Lung microvascular endothelial cell (primary cell): ENCODE data around the gene CDC42BPA. TPM values are rescaled to one million over a fixed set of nuclear protein-coding genes. Genes with fewer than 3 reads are reported as not detected.

Source experiments
- DNase-seq, 2 donors: peaks; one replicate each; pipeline versions ENCODE4 v3.0.0 to v3.0.0-alpha.2; 2010; ENCODE audit warnings: low read depth in 2 of 2
- total RNA-seq: library from RNA; depleted of rRNA; stranded (reverse); fragments of >200 nt; gene quantifications from 2 replicates; pipeline ENCODE4 v1.2.1, GENCODE V29; 2014

The CDC42BPA gene
- total RNA-seq, 1 donor from 2014 or later: 79.2 TPM

DNA sequence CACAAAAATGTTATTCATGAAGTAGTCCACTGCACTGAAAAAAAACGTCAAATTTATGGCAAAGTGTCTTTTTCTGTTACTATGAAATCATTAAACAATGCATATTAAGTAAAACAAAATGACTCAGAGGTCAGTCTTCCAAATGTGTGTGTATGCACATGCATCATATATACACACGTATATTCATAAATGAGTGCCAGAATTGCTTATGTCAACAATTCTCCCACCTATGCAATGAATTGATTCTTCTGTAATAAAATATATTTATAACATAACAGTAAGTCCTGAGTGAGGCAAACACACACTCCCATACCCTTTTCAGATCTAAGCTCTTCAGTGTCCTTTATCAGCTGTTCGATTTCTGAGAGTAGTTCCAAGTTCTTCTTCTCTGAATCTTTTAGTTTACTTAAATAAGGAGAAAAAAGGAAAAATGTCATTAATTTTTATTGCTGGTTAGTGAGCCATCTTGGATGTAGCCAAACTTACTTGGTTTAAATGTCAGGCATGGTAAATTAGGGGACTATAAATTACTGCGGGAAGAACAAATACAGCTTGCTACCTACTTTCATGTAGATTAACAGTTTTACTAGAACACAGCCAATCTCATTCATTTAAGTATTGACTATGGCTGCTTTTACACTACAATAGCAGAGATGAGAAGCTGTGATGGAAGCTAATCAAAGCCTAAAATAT is 246.3 kb downstream of the CDC42BPA start:
- no peak for DNase-seq

DNA sequence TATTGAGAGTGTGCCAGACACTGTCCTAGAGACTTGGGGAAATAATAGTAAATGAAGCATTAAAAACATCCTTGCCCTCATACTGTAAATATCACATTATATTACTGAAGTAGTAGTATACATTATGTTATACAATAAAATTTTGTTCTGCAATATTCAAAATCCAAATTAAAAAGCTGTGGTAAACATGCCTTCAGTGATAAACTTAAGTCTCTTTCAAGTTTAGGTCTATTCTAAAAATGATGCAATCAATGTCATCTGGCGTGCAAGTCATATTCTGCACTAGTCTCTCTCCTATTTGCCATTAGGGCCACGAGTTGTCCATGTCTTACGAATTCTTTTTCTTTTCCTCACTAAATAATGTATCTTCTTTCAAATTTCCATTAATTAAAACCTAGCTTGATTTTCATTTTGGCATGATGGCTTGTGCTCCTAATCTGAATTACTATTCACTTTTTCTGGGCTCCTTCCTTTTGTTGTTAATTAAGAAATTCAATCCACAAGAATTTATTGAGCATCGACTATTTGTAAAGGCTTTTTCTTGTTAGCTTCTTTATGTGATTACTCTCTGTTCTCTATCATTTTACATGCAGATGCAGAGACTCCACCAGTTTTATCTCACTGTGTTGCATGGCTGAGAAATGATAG is 247.5 kb downstream of the CDC42BPA start:
- no peak for DNase-seq

DNA sequence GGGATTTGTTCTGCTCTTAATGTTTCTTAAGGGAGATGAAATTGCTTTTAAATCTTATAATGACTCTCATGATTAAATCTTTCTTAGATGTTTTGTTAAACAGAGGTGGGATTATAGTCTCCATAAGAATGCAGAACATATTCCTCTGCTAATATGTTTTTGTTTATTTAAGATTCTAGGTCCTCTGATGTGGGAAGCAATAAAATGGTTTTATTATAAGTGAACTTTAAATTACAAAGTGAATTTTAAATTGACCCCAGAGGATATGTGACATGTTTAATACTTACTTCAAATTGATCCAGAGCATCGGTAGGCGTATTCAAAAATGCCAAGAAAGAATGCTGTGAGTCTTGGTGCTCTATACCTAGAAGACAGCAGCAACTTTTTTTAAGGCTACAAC is 248.8 kb downstream of the CDC42BPA start:
- DNase-seq: no peak

DNA sequence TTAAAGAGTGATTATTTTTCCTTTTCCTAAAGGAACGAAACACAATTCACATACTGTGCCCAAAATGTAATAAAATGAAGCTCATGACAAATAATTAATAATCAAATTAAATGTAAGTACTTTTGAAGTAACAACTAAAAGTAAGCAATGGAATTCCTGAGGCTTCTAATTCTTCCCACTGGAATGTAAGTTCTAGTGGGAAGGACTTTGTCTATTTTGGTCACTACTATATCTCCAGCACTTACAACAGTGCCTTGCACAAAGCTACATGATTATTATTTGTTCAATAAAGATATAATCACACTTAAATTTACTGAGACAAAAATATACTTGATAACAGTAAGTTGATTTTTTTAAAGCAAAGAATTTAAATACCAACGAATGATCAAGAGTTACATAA is 249.4 kb downstream of the CDC42BPA start:
- DNase-seq: no peak

DNA sequence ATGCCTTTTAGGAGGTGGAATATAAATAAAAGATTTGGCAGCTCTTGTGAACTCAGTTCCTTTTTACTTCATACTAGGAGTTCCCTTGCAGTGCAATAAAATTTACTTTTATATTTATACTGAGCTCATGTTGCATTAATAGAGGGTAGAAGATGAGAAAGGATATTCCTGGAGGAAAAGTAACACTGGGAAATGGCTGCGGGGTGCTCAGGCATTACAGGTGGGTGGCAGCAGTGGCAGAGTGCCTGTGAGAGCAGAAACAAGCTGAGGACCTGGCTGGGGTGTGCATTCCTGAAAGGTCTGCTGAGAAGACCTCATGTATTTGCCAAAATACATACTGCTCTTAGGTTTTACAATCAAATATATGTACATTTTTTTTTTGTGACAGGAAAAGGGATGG is 251.3 kb downstream of the CDC42BPA start:
- DNase-seq: no peak

DNA sequence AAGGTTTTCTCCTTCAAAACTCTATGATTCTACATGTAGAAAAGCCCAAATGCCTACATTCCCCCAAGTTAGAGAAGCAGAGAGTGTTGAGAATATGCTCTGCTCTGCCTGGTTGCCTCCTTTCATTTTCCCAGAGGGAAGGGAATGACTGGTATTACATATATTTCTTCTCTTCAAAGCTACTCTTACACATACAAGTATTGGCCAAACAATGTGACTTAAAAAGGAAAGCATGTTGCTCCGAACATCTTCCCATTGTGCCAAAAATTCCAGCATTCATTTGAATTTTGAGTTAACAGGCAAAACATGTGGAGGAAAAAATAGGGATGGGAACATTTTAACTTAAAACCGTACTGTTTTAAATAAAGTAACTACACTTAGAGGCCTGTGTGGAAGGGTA is 253.0 kb downstream of the CDC42BPA start:
- DNase-seq: no peak

DNA sequence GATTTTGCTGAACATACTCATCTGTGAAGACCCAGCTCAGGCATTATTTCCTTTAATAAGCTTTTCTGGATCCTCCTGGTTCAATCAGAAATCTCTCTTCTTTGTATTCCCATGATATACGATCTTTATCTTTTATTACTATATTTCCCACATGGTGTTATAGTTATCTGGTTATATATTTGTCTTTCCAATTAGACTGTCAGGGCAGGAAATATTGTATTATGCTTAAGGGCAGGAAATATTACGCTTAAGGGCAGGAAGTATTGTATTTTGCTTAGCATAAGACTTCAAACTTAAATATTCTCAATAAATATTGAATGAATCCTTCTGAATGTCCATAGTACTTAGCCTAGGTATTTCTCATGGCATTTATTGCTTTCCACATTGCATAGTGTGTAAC is 256.0 kb downstream of the CDC42BPA start:
- DNase-seq: peak in 1 of 2 donors; percentile 55

DNA sequence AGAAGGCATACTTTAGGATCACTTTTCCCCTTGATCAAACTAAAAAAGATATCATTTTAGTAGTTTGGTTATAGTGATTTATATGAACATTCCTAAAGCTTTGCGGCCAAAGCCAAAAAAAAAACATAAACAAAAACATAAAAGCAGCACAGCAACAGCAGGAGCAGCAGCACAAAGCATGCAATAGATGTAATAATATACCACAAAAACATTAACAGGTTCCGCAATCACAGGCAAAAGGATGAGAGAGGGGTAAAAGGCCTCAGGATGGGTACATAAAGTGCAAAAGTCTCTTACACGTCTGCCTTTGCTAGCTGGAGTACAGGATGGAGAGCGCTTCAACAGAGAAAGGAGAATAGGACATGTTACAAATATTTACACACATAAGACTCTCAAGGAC is 259.2 kb downstream of the CDC42BPA start:
- DNase-seq: no peak

DNA sequence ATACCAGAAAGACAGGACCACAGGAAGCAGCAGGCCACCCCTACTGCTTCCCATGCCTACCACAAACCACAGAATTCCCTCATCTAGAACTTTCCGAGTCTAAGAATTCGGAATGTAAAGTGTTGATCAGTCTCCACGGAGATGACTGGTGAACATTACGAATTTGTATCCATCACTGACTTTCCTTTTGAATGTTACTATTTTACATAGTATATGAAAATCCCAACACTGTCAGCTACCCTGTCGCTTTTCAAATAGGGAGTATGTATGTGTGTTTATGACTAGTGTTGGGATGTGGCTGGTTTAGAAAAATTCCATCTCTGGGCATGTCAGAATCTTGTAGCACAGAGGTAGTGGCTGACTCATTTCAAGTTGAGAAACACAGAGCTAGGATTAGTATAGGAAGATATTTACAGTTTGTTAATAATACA is 260.0 kb downstream of the CDC42BPA start:
- peak in 1 of 2 donors; percentile 10 for DNase-seq

DNA sequence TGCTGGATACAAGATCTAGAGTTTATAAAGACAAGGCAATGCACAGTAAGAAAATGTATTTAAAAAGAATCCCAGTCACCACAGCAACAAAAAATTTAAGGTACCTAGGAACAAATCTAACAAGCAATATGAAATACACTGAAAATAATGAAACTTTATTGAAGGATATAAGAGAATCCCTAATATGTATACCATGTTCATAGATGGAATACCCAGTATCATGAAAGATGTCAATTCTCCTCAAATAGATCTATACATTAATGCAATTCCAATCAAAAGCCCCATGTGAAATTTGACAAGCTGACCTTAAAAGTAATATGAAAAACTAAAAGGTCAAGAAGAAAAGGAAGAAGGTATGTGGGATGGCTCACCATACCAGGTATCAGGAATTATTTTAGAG is 269.0 kb downstream of the CDC42BPA start:
- DNase-seq: no peak

DNA sequence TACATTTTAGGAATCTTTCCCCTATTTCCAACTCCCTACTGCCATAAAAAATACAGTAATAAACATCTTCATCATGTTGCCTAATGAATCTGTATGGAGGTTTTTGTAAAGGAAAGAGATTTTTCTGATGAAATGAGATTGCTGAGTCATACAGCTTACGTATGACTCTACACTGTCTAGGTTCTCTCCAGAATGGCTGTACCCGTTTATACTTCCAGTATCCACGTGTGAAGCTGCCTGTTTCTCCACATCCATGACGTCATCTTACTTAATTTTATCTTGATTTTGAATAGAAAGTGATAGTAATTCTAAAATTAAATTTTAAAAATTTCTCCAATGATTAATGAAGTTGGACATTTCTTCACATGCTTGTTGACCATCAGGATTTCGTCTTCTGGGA is 274.5 kb downstream of the CDC42BPA start:
- DNase-seq: peak in 1 of 2 donors; percentile 35

DNA sequence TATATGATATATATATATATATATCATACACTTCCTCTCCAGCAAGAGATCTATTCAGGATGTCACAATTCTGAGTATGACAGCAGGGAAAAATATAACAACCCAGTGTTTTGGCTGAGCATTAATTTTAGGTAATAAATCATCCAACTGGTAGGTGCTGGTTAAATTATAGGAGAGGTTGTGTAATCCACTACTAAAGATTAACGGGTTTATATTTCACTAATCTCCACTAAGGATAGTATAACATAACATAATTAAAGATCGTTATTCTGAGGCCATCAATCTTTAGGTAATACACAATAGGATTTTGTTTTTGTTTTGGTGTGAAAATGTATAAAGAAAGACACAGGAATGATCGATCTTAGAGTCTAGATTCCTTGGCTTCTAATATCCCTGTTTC is 276.0 kb downstream of the CDC42BPA start:
- no peak for DNase-seq

DNA sequence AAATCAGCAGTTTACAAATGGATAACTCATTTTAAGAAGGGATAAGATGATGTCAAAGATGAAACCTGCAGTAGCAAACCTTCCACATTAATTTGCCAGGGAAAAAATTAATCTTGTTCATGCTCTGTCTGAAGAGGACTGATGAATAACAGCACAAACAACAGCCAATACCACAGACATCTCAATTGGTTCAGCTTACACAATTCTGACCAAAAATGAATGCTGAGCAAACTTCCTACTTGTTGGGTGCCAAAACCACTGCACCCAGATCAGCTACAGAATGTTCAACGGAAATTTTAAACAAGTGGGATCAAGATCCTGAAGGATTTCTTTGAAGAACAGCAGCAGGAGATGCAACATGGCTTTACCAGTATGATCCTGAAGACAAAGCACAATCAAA is 279.9 kb downstream of the CDC42BPA start:
- no peak for DNase-seq

DNA sequence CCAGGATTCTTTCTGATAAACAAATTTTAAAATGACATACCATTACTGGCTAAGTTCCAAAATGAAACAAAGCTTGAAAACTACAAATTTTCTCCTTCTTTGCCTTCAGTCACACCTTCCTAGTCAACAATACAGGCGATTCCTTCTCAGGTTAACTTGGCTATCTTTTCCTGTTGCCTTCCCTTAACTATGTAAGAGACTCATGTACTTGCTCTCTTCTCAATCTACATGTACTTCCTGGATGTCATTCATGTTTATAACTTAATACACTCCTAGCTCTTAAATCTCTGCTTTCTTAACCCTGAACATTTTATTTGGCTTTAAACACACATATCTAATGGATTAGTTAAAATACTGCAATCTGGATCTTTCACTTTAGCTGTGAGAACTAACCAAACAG is 281.2 kb downstream of the CDC42BPA start:
- peak in 1 of 2 donors; percentile 9 for DNase-seq

DNA sequence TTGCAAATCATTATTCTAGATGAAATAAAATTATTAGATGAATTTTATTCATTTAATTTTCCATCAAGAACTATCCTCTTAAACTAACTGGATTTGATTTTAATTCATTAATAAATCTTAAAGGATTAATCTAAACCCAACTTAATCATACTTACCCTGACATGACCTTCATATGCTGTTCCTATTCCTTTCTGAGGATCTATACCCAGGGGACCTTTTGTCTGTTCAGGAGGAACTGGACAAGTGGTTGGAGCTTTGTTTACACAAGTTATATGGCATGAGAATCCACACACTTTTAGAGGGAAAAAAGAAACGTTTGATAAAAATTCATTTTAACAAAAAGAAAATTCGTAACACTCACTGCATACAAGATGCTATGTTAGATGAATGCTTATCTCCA is 283.0 kb downstream of the CDC42BPA start:
- no peak for DNase-seq

DNA sequence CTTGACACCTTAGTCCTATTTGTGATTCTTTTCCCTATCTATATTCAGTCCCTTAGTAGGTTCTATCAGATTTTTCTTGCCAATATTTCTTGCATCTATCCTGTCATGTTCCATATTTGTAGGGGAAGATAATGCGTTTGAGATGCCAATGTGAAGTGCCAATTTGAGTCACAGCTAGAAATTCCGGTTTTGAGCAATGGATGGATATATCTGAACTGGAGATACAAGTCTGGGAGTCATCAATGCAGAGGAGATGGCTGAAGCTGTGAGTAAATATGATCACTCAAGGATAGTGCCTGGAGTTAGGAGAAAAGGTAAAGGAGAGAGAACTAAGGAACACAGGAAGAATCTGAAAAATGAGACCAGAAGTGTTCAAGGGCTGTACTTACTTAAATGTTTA is 284.4 kb downstream of the CDC42BPA start:
- no peak for DNase-seq

DNA sequence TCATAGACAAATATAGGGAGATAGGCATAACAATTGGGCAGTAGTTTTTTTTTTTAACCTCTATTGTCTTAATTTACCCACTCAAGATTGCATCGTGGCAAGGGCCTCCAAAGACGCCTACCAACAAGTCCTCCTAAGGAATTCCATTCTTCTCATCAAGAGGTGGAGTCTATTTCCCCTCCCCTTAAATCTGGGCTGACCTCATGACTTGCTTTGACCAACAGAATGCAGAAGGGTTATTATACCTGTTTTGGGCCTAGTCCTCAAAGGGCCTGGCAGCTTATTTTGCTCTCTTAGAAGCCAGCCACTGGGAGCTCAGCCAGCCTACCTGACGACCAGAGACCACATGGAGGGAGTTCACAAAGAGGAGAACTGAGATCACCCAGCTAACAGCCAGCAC is 285.9 kb downstream of the CDC42BPA start:
- DNase-seq: no peak

DNA sequence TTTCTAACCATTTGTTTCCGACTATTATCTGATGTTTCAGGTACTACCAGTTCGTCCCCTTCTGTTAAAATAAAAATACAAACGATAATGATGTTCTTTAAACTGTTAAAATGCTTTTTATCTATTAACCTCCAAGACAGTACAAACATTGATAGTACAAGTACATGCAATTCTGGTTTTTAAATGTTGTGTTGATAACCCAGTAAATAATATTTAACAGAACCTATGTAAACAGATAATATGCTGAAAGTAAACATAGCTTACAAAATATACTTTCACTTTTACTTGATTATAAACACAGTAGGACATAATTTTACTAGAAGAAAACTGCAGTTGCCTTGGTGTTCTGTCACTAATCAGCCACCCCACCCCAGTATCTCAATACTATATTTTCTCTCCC is 301.3 kb downstream of the CDC42BPA start:
- DNase-seq: no peak

DNA sequence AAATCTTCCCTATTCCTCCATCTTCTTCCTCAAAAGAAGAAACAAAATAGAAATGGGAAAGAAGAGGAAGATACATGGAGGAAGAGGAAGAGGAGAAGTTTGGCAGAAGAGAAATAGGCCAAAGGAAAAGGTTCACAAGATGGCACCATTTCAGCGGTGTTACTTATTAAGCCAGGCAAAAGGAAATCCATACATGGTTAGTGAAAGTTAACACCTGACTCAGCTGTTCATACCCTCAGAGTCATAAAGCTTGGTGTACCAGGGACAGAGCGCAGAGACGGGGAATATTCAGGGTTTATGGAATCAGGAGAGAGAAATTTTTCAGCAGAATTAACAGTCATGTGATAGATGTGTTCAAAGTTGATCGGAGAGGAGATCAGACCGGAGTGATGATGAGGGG is 307.6 kb downstream of the CDC42BPA start:
- DNase-seq: no peak

DNA sequence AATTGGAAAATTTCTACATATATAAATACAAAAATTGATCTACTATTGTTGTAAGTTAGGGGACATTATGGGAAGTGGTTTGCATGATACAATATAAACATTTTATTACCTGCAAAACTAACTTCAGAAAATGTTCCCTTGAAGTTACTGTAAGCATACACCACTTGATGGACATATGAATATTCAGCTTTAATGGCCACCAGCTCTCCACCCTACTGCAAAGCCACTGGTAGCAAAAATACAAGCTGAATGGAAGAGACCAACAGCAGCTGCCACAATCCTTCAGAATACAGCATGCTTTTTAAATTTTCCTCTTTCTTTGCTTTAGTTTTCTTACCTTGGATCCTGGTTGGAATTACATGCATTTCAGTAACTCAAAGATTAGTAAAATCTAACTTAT is 308.4 kb downstream of the CDC42BPA start:
- DNase-seq: no peak

DNA sequence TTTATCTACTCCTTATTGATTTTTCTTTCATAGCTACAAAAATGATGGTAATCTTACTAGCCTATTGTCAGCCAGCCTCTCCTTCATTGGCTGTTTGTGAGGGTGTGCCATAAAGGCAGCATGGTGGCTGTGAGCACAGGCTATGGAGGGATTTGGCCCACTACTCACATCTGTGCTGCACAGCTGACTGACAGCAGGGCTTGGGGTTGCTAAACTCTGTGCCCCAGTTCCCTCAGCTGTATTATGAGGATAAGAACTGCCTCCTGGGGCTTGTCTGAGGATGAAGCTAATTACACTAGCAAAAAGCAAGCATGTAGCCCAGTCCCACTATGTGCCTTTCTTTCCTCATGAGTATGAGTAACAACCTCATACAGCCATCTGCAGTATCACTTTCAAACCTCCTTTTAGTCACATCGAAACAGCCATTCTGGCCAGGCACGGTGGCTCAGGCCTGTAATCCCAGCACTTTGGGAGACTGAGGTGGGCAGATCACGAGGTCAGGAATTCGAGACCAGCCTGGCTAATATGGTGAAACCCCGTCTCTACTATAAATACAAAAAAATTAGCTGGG is 312.0 kb downstream of the CDC42BPA start:
- no peak for DNase-seq

DNA sequence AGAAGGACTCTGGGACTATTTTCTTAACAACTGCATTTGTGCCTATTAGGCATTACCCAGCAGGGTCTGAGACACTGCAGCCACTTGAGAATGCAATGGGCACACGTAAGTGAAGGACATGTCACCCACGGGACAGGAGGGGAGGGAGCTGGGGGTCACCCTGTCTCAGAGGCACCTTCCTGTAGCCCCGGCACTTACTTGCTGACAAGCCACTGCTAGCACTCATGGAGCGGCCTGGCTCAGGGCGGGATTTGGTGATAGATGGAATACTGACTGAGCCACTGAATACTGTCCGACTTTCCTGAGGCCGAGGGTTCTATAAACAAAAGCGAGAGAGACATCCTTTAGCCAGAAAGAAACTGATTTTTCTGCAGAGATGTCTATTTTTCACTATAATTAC is 313.5 kb downstream of the CDC42BPA start:
- DNase-seq: no peak

DNA sequence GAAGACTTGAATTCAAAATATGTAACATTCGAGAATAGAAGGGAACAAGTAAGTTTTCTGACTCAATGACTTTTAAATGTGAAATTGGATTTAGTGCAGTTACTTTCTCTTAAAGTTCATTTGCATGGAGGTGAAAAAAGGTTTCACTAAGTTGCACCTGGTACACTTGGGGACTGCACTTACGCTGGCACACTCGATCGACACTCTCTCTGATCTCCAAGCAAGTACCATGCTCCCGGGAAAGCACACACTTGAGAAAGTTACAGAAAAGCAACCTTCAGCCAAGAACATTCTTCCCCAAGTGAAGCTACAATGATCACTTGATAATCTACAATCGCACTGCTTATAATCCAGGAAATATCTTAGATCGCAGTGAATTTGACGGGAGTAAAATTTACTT is 315.1 kb downstream of the CDC42BPA start:
- no peak for DNase-seq
